K562 (cell line): ENCODE measurements around the gene HLA-DQB1. TPM values are rescaled to one million over a fixed set of nuclear protein-coding genes. Genes with fewer than 3 reads are reported as not detected.
A peak's percentile ranks its signal among the peaks of the same experiment; 100 is the strongest.

Experiments used
- ATAC-seq: fragments of 200-7000 bp; cut with Tn5 transposase; 3 replicates; pipeline ENCODE4 v1.9.1; 2020; ENCODE audit warnings: moderate library complexity
- BruUV-seq: library from RNA; stranded (reverse); fragments of 400-500 nt; replicated peaks from 2 replicates; lab custom pipeline; 2021; lab: Mats Ljungman, UMichigan
- CTCF ChIA-PET: fragments of 300-600 bp; formaldehyde crosslinking; extraction: SDS; loops from one replicate; lab custom pipeline; 2021; ENCODE audit warnings: low intra/inter-chr PET ratio; lab: Yijun Ruan, JAX
- POLR2A ChIA-PET: fragments of 300-600, 350-650 bp; sonication (Branson Sonifier 250); formaldehyde crosslinking; extraction: SDS; loops from one replicate; lab custom pipeline; 2021; ENCODE audit warnings: antibody characterized with exemption, inconsistent platforms; lab: Yijun Ruan, JAX
- DNase-seq, 4 experiments: peaks; one replicate each; pipeline versions ENCODE4 v3.0.0 to v3.0.0-alpha.2; 2011 to 2018; ENCODE audit warnings: low spot score in 3 of 4, mixed read lengths in 3 of 4; ENCODE audit errors: extremely low read depth in 1 of 4
- FAIRE-seq: peaks from 2 replicates; lab custom pipeline; 2011; peaks lifted over from hg19 to GRCh38; lab: Jason Lieb, UNC
- H2AFZ ChIP-seq: 2 replicates; pipeline ENCODE4 v1.6.0; 2011; ENCODE audit warnings: low read depth, low read length, control low read depth, inconsistent platforms
- H3K27ac ChIP-seq: fragments of 200-600 bp; 3 replicates; pipeline ENCODE4 v1.8.0; 2011; ENCODE audit warnings: low read depth, mild to moderate bottlenecking, control low read depth, inconsistent platforms, low read length, moderate library complexity, mixed read lengths; ENCODE audit errors: extremely low read depth
- H3K27me3 ChIP-seq, 2 experiments: fragments of 300-600 bp in 1 of 2; 2 replicates in 1 of 2; 3 replicates in 1 of 2; pipeline versions ENCODE4 v1.6.0 to v1.8.0; 2011; ENCODE audit warnings: inconsistent platforms in 2 of 2, low read length in 2 of 2, mild to moderate bottlenecking in 1 of 2, mixed read lengths in 1 of 2, moderate library complexity in 1 of 2; ENCODE audit not compliant: control insufficient read depth in 2 of 2, insufficient read depth in 2 of 2
- H3K36me3 ChIP-seq: fragments of 300-600 bp; 3 replicates; pipeline ENCODE4 v1.8.0; 2011; ENCODE audit warnings: mild to moderate bottlenecking, low read length, inconsistent platforms; ENCODE audit not compliant: control insufficient read depth, insufficient read depth
- H3K4me1 ChIP-seq, 2 experiments: fragments of 200-600 bp in 1 of 2; replicated peaks in 1 of 2; 2 replicates in 1 of 2; 3 replicates in 1 of 2; pipeline versions ENCODE4 v1.5.1 to v1.8.0; 2011; ENCODE audit warnings: inconsistent platforms in 2 of 2, low read length in 2 of 2, mild to moderate bottlenecking in 1 of 2, mixed read lengths in 1 of 2, moderate library complexity in 1 of 2; ENCODE audit not compliant: control insufficient read depth in 2 of 2, insufficient read depth in 2 of 2
- H3K4me2 ChIP-seq: 2 replicates; pipeline ENCODE4 v1.6.1; 2011; ENCODE audit warnings: low read length, control low read depth, inconsistent platforms, mixed read lengths; ENCODE audit not compliant: insufficient read depth
- H3K4me3 ChIP-seq: fragments of 200-600 bp; sonication (generic), shearing (Covaris generic); 2 replicates; pipeline ENCODE4 v1.5.1; 2016; ENCODE audit warnings: control low read depth, inconsistent platforms
- H3K79me2 ChIP-seq: fragments of 200-600 bp; 3 replicates; pipeline ENCODE4 v1.8.0; 2011; ENCODE audit warnings: low read length, inconsistent platforms; ENCODE audit not compliant: control insufficient read depth, insufficient read depth
- H3K9ac ChIP-seq, 2 experiments: 2 replicates each; pipeline versions ENCODE4 v1.6.0 to v1.6.1; 2011; ENCODE audit warnings: low read depth in 2 of 2, low read length in 2 of 2, control low read depth in 1 of 2, inconsistent platforms in 1 of 2, mild to moderate bottlenecking in 1 of 2, mixed read lengths in 1 of 2; ENCODE audit not compliant: insufficient read depth in 1 of 2
- H3K9me1 ChIP-seq: one replicate; pipeline ENCODE4 v1.6.0; 2011; ENCODE audit warnings: inconsistent platforms, mild to moderate bottlenecking, low read length, moderate library complexity; ENCODE audit not compliant: control insufficient read depth, insufficient read depth
- H3K9me3 ChIP-seq: replicated peaks from 2 replicates; pipeline ENCODE4 v1.5.1; 2011; ENCODE audit warnings: low read depth, low read length, inconsistent platforms; ENCODE audit not compliant: control insufficient read depth, insufficient read depth
- H4K20me1 ChIP-seq: replicated peaks from 2 replicates; pipeline ENCODE4 v1.6.1; 2011; ENCODE audit warnings: low read length, inconsistent platforms, mixed read lengths; ENCODE audit not compliant: control insufficient read depth, insufficient read depth
- ATF1 ChIP-seq, 2 experiments: fragments of 450-650 bp in 1 of 2; IDR thresholded peaks; 2 replicates each; pipeline ENCODE4 v1.6.1; 2016; ENCODE audit warnings: missing compliant biosample characterization in 1 of 2, missing genetic modification characterization in 1 of 2
- CREB1 ChIP-seq, 2 experiments: sonication (generic) in 1 of 2; formaldehyde crosslinking in 1 of 2; IDR thresholded peaks; 2 replicates each; pipeline versions ENCODE4 v1.6.1 to v1.8.0; 2012 to 2022; ENCODE audit warnings: inconsistent platforms in 1 of 2, mild to moderate bottlenecking in 1 of 2, missing genetic modification reagents in 1 of 2, moderate library complexity in 1 of 2
- FOS ChIP-seq: IDR thresholded peaks from 3 replicates; pipeline ENCODE4 v1.6.1; 2011; ENCODE audit not compliant: insufficient read length; ENCODE audit errors: extremely low read depth
- FOSL1 ChIP-seq: fragments of 200-800 bp; sonication (Bioruptor generic); conservative IDR thresholded peaks from 2 replicates; pipeline ENCODE4 v1.6.1; 2016; ENCODE audit warnings: missing genetic modification characterization, missing compliant biosample characterization
- JUN ChIP-seq, 2 experiments: sonication (generic) in 1 of 2; formaldehyde crosslinking in 1 of 2; IDR thresholded peaks; 2 replicates each; pipeline versions ENCODE4 v1.6.1 to v1.8.0; 2012 to 2022; ENCODE audit warnings: borderline replicate concordance in 2 of 2, mild to moderate bottlenecking in 2 of 2, improper control_type of control experiment in 1 of 2, low read depth in 1 of 2, low read length in 1 of 2, missing genetic modification reagents in 1 of 2
- PHTF2 ChIP-seq: fragments of 250-450 bp; sonication (Bioruptor Pico); IDR thresholded peaks from 2 replicates; pipeline ENCODE4 v1.5.0; 2021; ENCODE audit warnings: mild to moderate bottlenecking
- WGBS: fragments of 100-300 bp; shearing (Covaris generic); methylation state at CpG from one replicate; pipeline ENCODE4 v1.1.6; 2016; ENCODE audit warnings: low coverage, mixed read lengths; ENCODE audit not compliant: insufficient coverage; ENCODE audit errors: missing lambda C conversion rate; 5-methylcytosine and 5-hydroxymethylcytosine counted together
- in situ Hi-C: fragments of 300-500 bp; cut with MboI; formaldehyde crosslinking; loops from 4 replicates; pipeline ENCODE4 v1.15.0; 2018; ENCODE audit warnings: inconsistent platforms, mixed read lengths
- intact Hi-C: fragments of 100-400 bp; cut with micrococcal nuclease; formaldehyde crosslinking; loops from 2 replicates; pipeline ENCODE4 v1.14.2; 2022
- polyA plus RNA-seq, 8 experiments: library from polyadenylated mRNA; depleted of rRNA in 4 of 8; stranded (reverse) in 5 of 8; unstranded in 3 of 8; fragments of >200 nt; fragmentation: Nextera tagmentation in 2 of 8; fragmentation: Illumina TruSeq in 1 of 8; extraction: Ambion mirVana in 2 of 8; extraction: Trizol in 1 of 8; gene quantifications; 2 replicates each; pipeline versions ENCODE4 v1.2.1 to v1.2.3, GENCODE V29; 2011 to 2014; ENCODE audit warnings: inconsistent platforms in 1 of 8, missing spikeins in 1 of 8
- total RNA-seq, 7 experiments: library from RNA; depleted of rRNA in 6 of 7; stranded (reverse); fragments of >200 nt in 6 of 7; fragmentation: Illumina TruSeq in 2 of 7; extraction: Trizol in 2 of 7; gene quantifications; 2 replicates each; pipeline versions ENCODE4 v1.2.1 to v1.2.3, GENCODE V29; 2011 to 2021; ENCODE audit warnings: low replicate concordance in 1 of 7
- TF ChIP-seq, protein P1 (sequence below), 2 experiments: fragments of 450-650 bp; IDR thresholded peaks; 2 replicates each; pipeline ENCODE4 v1.6.1; 2016
- TF ChIP-seq, protein P2 (sequence below): sonication (generic); formaldehyde crosslinking; IDR thresholded peaks from 2 replicates; pipeline ENCODE4 v1.8.0; 2022; ENCODE audit warnings: missing genetic modification reagents, mild to moderate bottlenecking, moderate library complexity, borderline replicate concordance
- TF ChIP-seq, protein P3 (sequence below): sonication (generic); formaldehyde crosslinking; IDR thresholded peaks from 2 replicates; pipeline ENCODE4 v1.8.0; 2023; ENCODE audit warnings: mild to moderate bottlenecking, missing genetic modification reagents
- TF ChIP-seq, protein P4 (sequence below): fragments of 250-450 bp; sonication (Bioruptor Pico); IDR thresholded peaks from 2 replicates; pipeline ENCODE4 v1.8.0; 2021; ENCODE audit warnings: moderate library complexity, mild to moderate bottlenecking, inconsistent platforms

HLA-DQB1 gene
- total and polyA plus RNA-seq, 9 of the 15 experiments (the other 6 are each of a cell fraction or from before 2014, with no cell fraction given), result 0.29 TPM; not detected in 8

- Histone ChIP-seq H2AFZ (peak overlapping the region; percentile 68), H3K4me2 (no peak overlapping the region; the same call in 1 of the 2 replicates), H3K9me1 (no peaks in the 10 kb centered on the region), H3K36me3 (no peaks in the 10 kb centered on the region), H3K4me1 (peaks cover 0 to 3% of the 10 kb centered on the region in 2 experiments; a peak in 1 of 5 replicates), H4K20me1 (no peaks in the 10 kb centered on the region), H3K4me3 (no peak overlapping the region), H3K9me3 (no peaks in the 10 kb centered on the region), H3K9ac (no peak overlapping the region), H3K27ac (peak overlapping the region; percentile 36; the same call in 1 of the 3 replicates), H3K79me2 (no peaks in the 10 kb centered on the region), H3K27me3 (no peaks in the 10 kb centered on the region)
- intact Hi-C loops, result no loop called here
- under 1% methylated on average over 8 of the region's 8 CpGs for WGBS
- BruUV-seq, result no TSS peak
- ChIA-PET POLR2A (no interaction called here), CTCF (no interaction called here)
- peak; percentile 98 for FAIRE-seq
- peak; percentile 100 for ATAC-seq
- in situ Hi-C loops, result no loop called here
- peak; percentile 67 to 84 (median 76) for DNase-seq
- TF ChIP-seq, protein P1, sequence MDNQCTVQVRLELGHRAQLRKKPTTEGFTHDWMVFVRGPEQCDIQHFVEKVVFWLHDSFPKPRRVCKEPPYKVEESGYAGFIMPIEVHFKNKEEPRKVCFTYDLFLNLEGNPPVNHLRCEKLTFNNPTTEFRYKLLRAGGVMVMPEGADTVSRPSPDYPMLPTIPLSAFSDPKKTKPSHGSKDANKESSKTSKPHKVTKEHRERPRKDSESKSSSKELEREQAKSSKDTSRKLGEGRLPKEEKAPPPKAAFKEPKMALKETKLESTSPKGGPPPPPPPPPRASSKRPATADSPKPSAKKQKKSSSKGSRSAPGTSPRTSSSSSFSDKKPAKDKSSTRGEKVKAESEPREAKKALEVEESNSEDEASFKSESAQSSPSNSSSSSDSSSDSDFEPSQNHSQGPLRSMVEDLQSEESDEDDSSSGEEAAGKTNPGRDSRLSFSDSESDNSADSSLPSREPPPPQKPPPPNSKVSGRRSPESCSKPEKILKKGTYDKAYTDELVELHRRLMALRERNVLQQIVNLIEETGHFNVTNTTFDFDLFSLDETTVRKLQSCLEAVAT (IDR thresholded peaks at IDR 0.05), result no peak
- TF ChIP-seq CREB1 (IDR thresholded peaks at IDR 0.05) (peak; percentile 60), CREB1 (CRISPR knock-in tag; IDR thresholded peaks at IDR 0.05) (peak; percentile 54; the same call in 1 of the 2 replicates), FOSL1 (peak; percentile 80), ATF1 (CRISPR knock-in tag; IDR thresholded peaks at IDR 0.05) (no peak), ATF1 (tag; IDR thresholded peaks at IDR 0.05) (peak; percentile 57), PHTF2 (CRISPR knock-in tag) (no peak), FOS (peak; percentile 53), JUN (IDR thresholded peaks at IDR 0.05; ENCODE audit: borderline replicate concordance, low read depth, low read length) (peak; percentile 62; the same call in 1 of the 2 replicates), JUN (CRISPR knock-in tag; IDR thresholded peaks at IDR 0.05; ENCODE audit: borderline replicate concordance) (no peak)
- TF ChIP-seq, protein P2, sequence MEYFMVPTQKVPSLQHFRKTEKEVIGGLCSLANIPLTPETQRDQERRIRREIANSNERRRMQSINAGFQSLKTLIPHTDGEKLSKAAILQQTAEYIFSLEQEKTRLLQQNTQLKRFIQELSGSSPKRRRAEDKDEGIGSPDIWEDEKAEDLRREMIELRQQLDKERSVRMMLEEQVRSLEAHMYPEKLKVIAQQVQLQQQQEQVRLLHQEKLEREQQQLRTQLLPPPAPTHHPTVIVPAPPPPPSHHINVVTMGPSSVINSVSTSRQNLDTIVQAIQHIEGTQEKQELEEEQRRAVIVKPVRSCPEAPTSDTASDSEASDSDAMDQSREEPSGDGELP (CRISPR knock-in tag), result no peak
- TF ChIP-seq, protein P3, sequence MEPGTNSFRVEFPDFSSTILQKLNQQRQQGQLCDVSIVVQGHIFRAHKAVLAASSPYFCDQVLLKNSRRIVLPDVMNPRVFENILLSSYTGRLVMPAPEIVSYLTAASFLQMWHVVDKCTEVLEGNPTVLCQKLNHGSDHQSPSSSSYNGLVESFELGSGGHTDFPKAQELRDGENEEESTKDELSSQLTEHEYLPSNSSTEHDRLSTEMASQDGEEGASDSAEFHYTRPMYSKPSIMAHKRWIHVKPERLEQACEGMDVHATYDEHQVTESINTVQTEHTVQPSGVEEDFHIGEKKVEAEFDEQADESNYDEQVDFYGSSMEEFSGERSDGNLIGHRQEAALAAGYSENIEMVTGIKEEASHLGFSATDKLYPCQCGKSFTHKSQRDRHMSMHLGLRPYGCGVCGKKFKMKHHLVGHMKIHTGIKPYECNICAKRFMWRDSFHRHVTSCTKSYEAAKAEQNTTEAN (CRISPR knock-in tag), result no peak
- TF ChIP-seq, protein P4, sequence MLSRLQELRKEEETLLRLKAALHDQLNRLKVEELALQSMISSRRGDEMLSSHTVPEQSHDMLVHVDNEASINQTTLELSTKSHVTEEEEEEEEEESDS, result no peak
Measured at GRCh38 chr6:32609731-32610640, 56.5 kb downstream of the HLA-DQB1 start.
